HL-60 (cell line): ENCODE data around the gene ZNF805.

Source experiments
- DNase-seq, 2 experiments: peaks; one replicate each; pipeline ENCODE4 v3.0.0-alpha.2; 2010 to 2020; ENCODE audit warnings: low read depth in 1 of 2, low spot score in 1 of 2
- H3K27ac ChIP-seq: fragments of 250-450 bp; sonication (Bioruptor Pico); replicated peaks from 2 replicates; pipeline ENCODE4 v1.5.1; 2020; ENCODE audit warnings: mild to moderate bottlenecking, moderate library complexity
- H3K27me3 ChIP-seq: fragments of 250-450 bp; sonication (Bioruptor Pico); 2 replicates; pipeline ENCODE4 v1.5.1; 2021; ENCODE audit warnings: mild to moderate bottlenecking, moderate library complexity; ENCODE audit not compliant: insufficient read depth, poor library complexity, severe bottlenecking
- H3K4me3 ChIP-seq: replicated peaks from 2 replicates; pipeline ENCODE4 v1.5.1; 2011; ENCODE audit warnings: mild to moderate bottlenecking, control low read depth, low read length; ENCODE audit not compliant: insufficient read depth
- CTCF ChIP-seq: IDR thresholded peaks from one replicate; pipeline ENCODE4 v1.5.1; 2011; ENCODE audit warnings: low read length, control low read depth, inconsistent platforms; ENCODE audit not compliant: insufficient read depth
- GABPA ChIP-seq: IDR thresholded peaks from 2 replicates; pipeline ENCODE4 v1.6.1; 2012; ENCODE audit warnings: low read depth
- POLR2AphosphoS5 ChIP-seq: IDR thresholded peaks from 2 replicates; pipeline ENCODE4 v1.6.1; 2012; ENCODE audit warnings: low read depth
- REST ChIP-seq: IDR thresholded peaks from 2 replicates; pipeline ENCODE4 v1.6.1; 2012; ENCODE audit warnings: low read depth; ENCODE audit not compliant: insufficient replicate concordance
- SPI1 ChIP-seq: IDR thresholded peaks from 2 replicates; pipeline ENCODE4 v1.6.1; 2012; ENCODE audit warnings: low read depth, mild to moderate bottlenecking, borderline replicate concordance

The ZNF805 gene

GRCh38 chr19:57239982-57240310, 486 bp upstream of the ZNF805 start:
- no peak for TF ChIP-seq POLR2AphosphoS5
- H3K27ac ChIP-seq = peak overlapping the region; percentile 78
- H3K4me3 ChIP-seq = peak overlapping the region; percentile 99
- H3K27me3 ChIP-seq = no peaks in the 10 kb centered on the region
- DNase-seq = no peak

GRCh38 chr19:57241176-57241575, 744 bp downstream of the ZNF805 start:
- peak in 1 of 2 experiments; percentile 7 for DNase-seq
- Histone ChIP-seq H3K27me3 (no peaks in the 10 kb centered on the region), H3K4me3 (peak overlapping the region; percentile 99), H3K27ac (peak overlapping the region; percentile 78)
- TF ChIP-seq POLR2AphosphoS5 = no peak
- peak; percentile 10 for TF ChIP-seq REST

GRCh38 chr19:57242821-57243220, 2.4 kb downstream of the ZNF805 start:
- no peak overlapping the region for H3K27ac ChIP-seq
- H3K27me3 ChIP-seq = no peaks in the 10 kb centered on the region
- DNase-seq = no peak
- TF ChIP-seq GABPA (no peak), REST (no peak), SPI1 (no peak), CTCF (no peak), POLR2AphosphoS5 (no peak)
- H3K4me3 ChIP-seq = no peak overlapping the region

- TF ChIP-seq SPI1 (no peak), REST (no peak), POLR2AphosphoS5 (no peak), GABPA (no peak), CTCF (no peak)
- H3K4me3 ChIP-seq = no peak overlapping the region
- no peaks in the 10 kb centered on the region for H3K27me3 ChIP-seq
- no peak overlapping the region for H3K27ac ChIP-seq
- no peak for DNase-seq
Measured at GRCh38 chr19:57244513-57244912, 4.1 kb downstream of the ZNF805 start.
